Natural killer cell (primary cell): ENCODE measurements around the gene SPDEF. TPM values are rescaled to one million over a fixed set of nuclear protein-coding genes. Genes with fewer than 3 reads are reported as not detected.

Source experiments
- ATAC-seq, 3 donors: fragments of 150-1000 bp in 2 of 3; fragments of 200-7000 bp in 1 of 3; cut with Tn5 transposase; 1 replicate in 1 of 3; 2 replicates in 2 of 3; pipeline ENCODE4 v1.10.0; 2021; ENCODE audit warnings: mild to moderate bottlenecking in 2 of 3, moderate library complexity in 2 of 3
- DNase-seq, 2 donors: peaks; one replicate each; pipeline versions ENCODE4 v3.0.0 to v3.0.0-alpha.2; 2013 to 2021; ENCODE audit warnings: mixed read lengths in 1 of 2
- H3K27ac ChIP-seq: one replicate; pipeline ENCODE4 v1.5.1; 2013; ENCODE audit warnings: mild to moderate bottlenecking, low read length
- H3K27me3 ChIP-seq: one replicate; pipeline ENCODE4 v1.6.1; 2013; ENCODE audit warnings: low read length; ENCODE audit not compliant: control insufficient read depth, insufficient read depth
- H3K36me3 ChIP-seq: one replicate; pipeline ENCODE4 v1.6.1; 2013; ENCODE audit warnings: low read length; ENCODE audit not compliant: control insufficient read depth, insufficient read depth
- H3K4me1 ChIP-seq: one replicate; pipeline ENCODE4 v1.6.1; 2013; ENCODE audit warnings: low read length; ENCODE audit not compliant: control insufficient read depth, insufficient read depth
- H3K4me3 ChIP-seq: one replicate; pipeline ENCODE4 v1.5.1; 2013; ENCODE audit warnings: low read length
- H3K9me3 ChIP-seq: one replicate; pipeline ENCODE4 v1.6.1; 2013; ENCODE audit warnings: low read length; ENCODE audit not compliant: control insufficient read depth, insufficient read depth
- H3K27ac Mint-ChIP-seq, 2 donors: one replicate each; pipeline ENCODE4 v1.8.0; 2022; ENCODE audit warnings: mild to moderate bottlenecking in 2 of 2, mixed read lengths in 2 of 2, moderate library complexity in 1 of 2
- H3K27me3 Mint-ChIP-seq, 2 donors: one replicate each; pipeline ENCODE4 v1.8.0; 2022; ENCODE audit warnings: low read depth in 2 of 2, mixed read lengths in 2 of 2
- H3K36me3 Mint-ChIP-seq: one replicate; pipeline ENCODE4 v1.8.0; 2022; ENCODE audit warnings: mixed read lengths
- H3K4me1 Mint-ChIP-seq, 2 donors: one replicate each; pipeline ENCODE4 v1.8.0; 2022; ENCODE audit warnings: mixed read lengths in 2 of 2
- H3K4me3 Mint-ChIP-seq: one replicate; pipeline ENCODE4 v1.8.0; 2022; ENCODE audit warnings: mild to moderate bottlenecking, moderate library complexity, mixed read lengths
- H3K9me3 Mint-ChIP-seq, 2 donors: one replicate each; pipeline ENCODE4 v1.8.0; 2022; ENCODE audit warnings: mixed read lengths in 2 of 2
- WGBS: methylation state at CpG from one replicate; pipeline ENCODE4 v1.1.7; 2013; ENCODE audit warnings: missing lambda C conversion rate; ENCODE audit not compliant: insufficient coverage; 5-methylcytosine and 5-hydroxymethylcytosine counted together
- intact Hi-C: fragments of 100-400 bp; cut with micrococcal nuclease; formaldehyde crosslinking; loops from one replicate; pipeline ENCODE4 v1.14.2; 2022
- total RNA-seq, 4 donors: library from RNA; stranded (reverse); fragments of 120-200 nt in 1 of 4; gene quantifications; one replicate each; pipeline versions ENCODE4 v1.2.3 to v1.2.4, GENCODE V29; 2013 to 2022
- TF ChIP-seq, protein P1 (sequence below): fragments of 200-600 bp; IDR thresholded peaks from one replicate; pipeline ENCODE4 v1.8.0; 2022; ENCODE audit warnings: antibody characterized with exemption

Gene SPDEF
- total RNA-seq, 3 donors from 2014 or later (not counting 1 experiment from before 2014, with no cell fraction given): 0.25 to 0.68 (median 0.45) TPM

- Histone ChIP-seq H3K27ac (peak overlapping the region; percentile 46), H3K27me3 (no peaks in the 10 kb centered on the region), H3K36me3 (peaks cover 3% of the 10 kb centered on the region), H3K4me1 (peaks cover 41% of the 10 kb centered on the region), H3K4me3 (no peak overlapping the region), H3K9me3 (no peaks in the 10 kb centered on the region)
- TF ChIP-seq, protein P1, sequence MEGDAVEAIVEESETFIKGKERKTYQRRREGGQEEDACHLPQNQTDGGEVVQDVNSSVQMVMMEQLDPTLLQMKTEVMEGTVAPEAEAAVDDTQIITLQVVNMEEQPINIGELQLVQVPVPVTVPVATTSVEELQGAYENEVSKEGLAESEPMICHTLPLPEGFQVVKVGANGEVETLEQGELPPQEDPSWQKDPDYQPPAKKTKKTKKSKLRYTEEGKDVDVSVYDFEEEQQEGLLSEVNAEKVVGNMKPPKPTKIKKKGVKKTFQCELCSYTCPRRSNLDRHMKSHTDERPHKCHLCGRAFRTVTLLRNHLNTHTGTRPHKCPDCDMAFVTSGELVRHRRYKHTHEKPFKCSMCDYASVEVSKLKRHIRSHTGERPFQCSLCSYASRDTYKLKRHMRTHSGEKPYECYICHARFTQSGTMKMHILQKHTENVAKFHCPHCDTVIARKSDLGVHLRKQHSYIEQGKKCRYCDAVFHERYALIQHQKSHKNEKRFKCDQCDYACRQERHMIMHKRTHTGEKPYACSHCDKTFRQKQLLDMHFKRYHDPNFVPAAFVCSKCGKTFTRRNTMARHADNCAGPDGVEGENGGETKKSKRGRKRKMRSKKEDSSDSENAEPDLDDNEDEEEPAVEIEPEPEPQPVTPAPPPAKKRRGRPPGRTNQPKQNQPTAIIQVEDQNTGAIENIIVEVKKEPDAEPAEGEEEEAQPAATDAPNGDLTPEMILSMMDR: no peak
- ATAC-seq (peak in 2 of 3 donors; percentile 34 to 53), DNase-seq (no peak)
- Mint-ChIP-seq H3K4me3 (peak overlapping the region; percentile 71), H3K36me3 (no peaks in the 10 kb centered on the region), H3K4me1 (peaks cover 67 to 76% of the 10 kb centered on the region in 2 donors), H3K27me3 (no peaks in the 10 kb centered on the region), H3K27ac (peak overlapping the region; percentile 70 to 95), H3K9me3 (no peaks in the 10 kb centered on the region)
- intact Hi-C loops: no loop called here
- 61% methylated on average over 2 of the region's 3 CpGs for WGBS
These were observed 41.6 kb upstream of the SPDEF start for GRCh38 chr6:34597605-34598353.

DNA sequence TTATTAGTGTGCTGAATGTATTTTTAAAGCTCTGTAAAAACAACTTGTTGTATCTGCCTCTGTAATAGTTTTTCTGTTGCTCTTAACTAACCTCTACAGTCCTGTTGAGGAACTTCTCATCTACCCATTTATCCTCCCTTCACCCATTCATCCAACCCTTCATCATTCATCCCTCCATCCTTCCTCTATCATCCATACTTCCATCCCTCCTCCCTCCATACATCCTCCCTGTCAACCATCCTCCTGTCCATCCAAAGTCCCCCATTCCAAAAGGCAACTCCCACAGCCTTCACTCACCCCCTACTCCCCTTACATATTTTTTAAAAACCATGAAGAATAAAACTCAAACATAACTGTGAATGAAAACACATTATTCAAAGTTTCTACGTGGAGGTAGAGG, 40.7 kb upstream of the SPDEF start:
- Mint-ChIP-seq H3K9me3 (no peaks in the 10 kb centered on the region), H3K4me1 (peaks cover 70 to 79% of the 10 kb centered on the region in 2 donors), H3K27me3 (no peaks in the 10 kb centered on the region), H3K36me3 (no peaks in the 10 kb centered on the region), H3K27ac (peak overlapping the region; percentile 70 to 95), H3K4me3 (peak overlapping the region; percentile 72)
- Histone ChIP-seq H3K36me3 (no peaks in the 10 kb centered on the region), H3K9me3 (no peaks in the 10 kb centered on the region), H3K4me1 (peaks cover 48% of the 10 kb centered on the region), H3K27me3 (no peaks in the 10 kb centered on the region), H3K4me3 (no peak overlapping the region), H3K27ac (peak overlapping the region; percentile 46)
- ATAC-seq: no peak
- DNase-seq: no peak
- WGBS: no CpG with 5 or more reads among the region's 1 CpG
- intact Hi-C loops: no loop called here
- TF ChIP-seq, protein P1: no peak

GRCh38 chr6:34595332-34596184, 39.4 kb upstream of the SPDEF start:
- no peak for DNase-seq
- no peaks in the 10 kb centered on the region for H3K27me3 ChIP-seq
- H3K27ac ChIP-seq: no peak overlapping the region
- TF ChIP-seq, protein P1: no peak
- peaks cover 57% of the 10 kb centered on the region for H3K4me1 ChIP-seq
- H3K4me3 ChIP-seq: no peak overlapping the region
- Mint-ChIP-seq H3K9me3 (no peaks in the 10 kb centered on the region), H3K4me1 (peaks cover 78 to 80% of the 10 kb centered on the region in 2 donors), H3K4me3 (no peak overlapping the region), H3K27me3 (no peaks in the 10 kb centered on the region), H3K27ac (peak overlapping the region; percentile 57 to 95), H3K36me3 (no peaks in the 10 kb centered on the region)
- ATAC-seq: no peak
- WGBS: 88% methylated on average over 5 of the region's 6 CpGs
- no peaks in the 10 kb centered on the region for H3K36me3 ChIP-seq
- H3K9me3 ChIP-seq: no peaks in the 10 kb centered on the region
- intact Hi-C loops: no loop called here
